Lower lobe of right lung (tissue), 2 donors: Measurements from ENCODE around the gene PSMC6. TPM values are rescaled to one million over a fixed set of nuclear protein-coding genes. Genes with fewer than 3 reads are reported as not detected.
"Not testable (repeated sequence)": the region's sequence is repeated elsewhere in the genome, so short reads cannot be mapped to it uniquely, and the experiment has no call there.

ENCODE experiments used
- ATAC-seq, 2 donors: fragments of 200-7000 bp; cut with Tn5 transposase; one replicate each; pipeline ENCODE4 v1.9.1; 2020 to 2022; ENCODE audit warnings: mild to moderate bottlenecking in 2 of 2, moderate library complexity in 2 of 2
- DNase-seq: peaks from one replicate; pipeline ENCODE4 v3.0.0-alpha.2; 2020
- H3K27ac ChIP-seq: fragments of 200-600 bp; one replicate; pipeline ENCODE4 v1.8.0; 2022
- H3K27me3 ChIP-seq: fragments of 200-600 bp; one replicate; pipeline ENCODE4 v1.8.0; 2022; ENCODE audit warnings: low read depth
- H3K36me3 ChIP-seq: fragments of 200-600 bp; one replicate; pipeline ENCODE4 v1.8.0; 2022; ENCODE audit warnings: mild to moderate bottlenecking
- H3K4me1 ChIP-seq: fragments of 200-600 bp; one replicate; pipeline ENCODE4 v1.8.0; 2022
- H3K4me3 ChIP-seq: fragments of 200-600 bp; one replicate; pipeline ENCODE4 v1.8.0; 2022; ENCODE audit warnings: mild to moderate bottlenecking
- H3K9me3 ChIP-seq: fragments of 200-600 bp; one replicate; pipeline ENCODE4 v1.8.0; 2022
- CTCF ChIP-seq: fragments of 200-600 bp; IDR thresholded peaks from one replicate; pipeline ENCODE4 v1.8.0; 2022; ENCODE audit warnings: antibody characterized with exemption, mild to moderate bottlenecking
- intact Hi-C: fragments of 100-400 bp; cut with DNase I; formaldehyde crosslinking; loops from one replicate; pipeline ENCODE4 v1.11.0; 2022
- total RNA-seq: library from RNA; stranded (reverse); fragmentation: NEBNext Ultra II Directional; extraction: Animal tissue kit (Norgen Biotek cat#: 25700); gene quantifications from one replicate; pipeline ENCODE4 v1.2.1, GENCODE V29; 2021
- donor health status: DM: no; HTN: yes; CAD: no; lungs with severe emphysema.

PSMC6 gene
- total RNA-seq, 1 donor from 2014 or later: 68.8 TPM

GRCh38 chr14:52723514-52724359, 16.7 kb downstream of the PSMC6 start:
- no peaks in the 10 kb centered on the region for H3K9me3 ChIP-seq
- DNase-seq (no peak), ATAC-seq (no peak)
- no peak for TF ChIP-seq CTCF
- no peaks in the 10 kb centered on the region for H3K4me1 ChIP-seq
- intact Hi-C loops: no loop called here
- no peaks in the 10 kb centered on the region for H3K27me3 ChIP-seq
- no peak overlapping the region for H3K27ac ChIP-seq
- H3K4me3 ChIP-seq: no peak overlapping the region
- peaks cover 100% of the 10 kb centered on the region for H3K36me3 ChIP-seq

GRCh38 chr14:52724360-52724644, 17.3 kb downstream of the PSMC6 start:
- DNase-seq (no peak), ATAC-seq (no peak)
- no peaks in the 10 kb centered on the region for H3K9me3 ChIP-seq
- no peak for TF ChIP-seq CTCF
- H3K27me3 ChIP-seq: no peaks in the 10 kb centered on the region
- H3K4me1 ChIP-seq: peaks cover 2% of the 10 kb centered on the region
- H3K36me3 ChIP-seq: peaks cover 98% of the 10 kb centered on the region
- no peak overlapping the region for H3K27ac ChIP-seq
- H3K4me3 ChIP-seq: no peak overlapping the region
- intact Hi-C loops: no loop called here

GRCh38 chr14:52727509-52727908, 20.5 kb downstream of the PSMC6 start:
- ATAC-seq, H3K27ac ChIP-seq, H3K9me3 ChIP-seq, H3K4me3 ChIP-seq, H3K27me3 ChIP-seq, DNase-seq, intact Hi-C loops: not testable (repeated sequence)
- Histone ChIP-seq H3K4me1 (peaks cover 19% of the 10 kb centered on the region), H3K36me3 (peaks cover 67% of the 10 kb centered on the region)

- Histone ChIP-seq H3K4me1 (peaks cover 19% of the 10 kb centered on the region), H3K27ac (peak overlapping the region; percentile 89), H3K36me3 (peaks cover 60% of the 10 kb centered on the region)
- intact Hi-C loops, DNase-seq, H3K9me3 ChIP-seq, H3K27me3 ChIP-seq, H3K4me3 ChIP-seq, ATAC-seq: not testable (repeated sequence)
Observed at GRCh38 chr14:52729035-52729434, 22.0 kb downstream of the PSMC6 start.

GRCh38 chr14:52729585-52729924, 22.6 kb downstream of the PSMC6 start:
- ATAC-seq: no peak
- peak overlapping the region; percentile 97 for H3K4me3 ChIP-seq
- H3K9me3 ChIP-seq: no peaks in the 10 kb centered on the region
- DNase-seq: no peak
- peak overlapping the region; percentile 89 for H3K27ac ChIP-seq
- H3K36me3 ChIP-seq: peaks cover 54% of the 10 kb centered on the region
- intact Hi-C loops: no loop called here
- H3K4me1 ChIP-seq: peaks cover 19% of the 10 kb centered on the region
- no peaks in the 10 kb centered on the region for H3K27me3 ChIP-seq
- no peak for TF ChIP-seq CTCF

- Histone ChIP-seq H3K4me3 (peak within 1 kb of the TSS; percentile 97), H3K36me3 (peaks cover 49% of the 10 kb centered on the region), H3K27ac (peak within 1 kb of the TSS; percentile 89), H3K9me3 (no peaks in the 10 kb centered on the region), H3K27me3 (no peaks in the 10 kb centered on the region), H3K4me1 (peaks cover 25% of the 10 kb centered on the region)
- DNase-seq: peak; percentile 100
- peak; percentile 99 to 100 for ATAC-seq
- intact Hi-C loops: no loop called here
- peak; percentile 21 for TF ChIP-seq CTCF
Observed at GRCh38 chr14:52729925-52730708, 23.1 kb downstream of the PSMC6 start, which contains the start of gene STYX. STYX (plus strand) TSS chr14:52730166; CDS start chr14:52730475, 309 bp downstream.
